Tibial artery (tissue), 4 donors: ENCODE results near the gene ZNF516.

ENCODE experiments used
- DNase-seq, 2 donors: peaks; one replicate each; pipeline ENCODE4 v3.0.0-alpha.2; 2019
- H3K27ac ChIP-seq, 2 donors: fragments of 200-600 bp; sonication (generic) in 1 of 2; 1 replicate in 1 of 2; 2 replicates in 1 of 2; pipeline ENCODE4 v1.5.1; 2018 to 2019; ENCODE audit warnings: mild to moderate bottlenecking in 1 of 2
- H3K27me3 ChIP-seq, 2 donors: fragments of 200-600 bp; sonication (generic) in 1 of 2; one replicate each; pipeline versions ENCODE4 v1.5.1 to v1.6.0; 2016 to 2019
- H3K36me3 ChIP-seq, 3 donors: fragments of 200-600 bp; sonication (generic) in 2 of 3; one replicate each; pipeline ENCODE4 v1.5.1; 2016 to 2019; ENCODE audit warnings: mild to moderate bottlenecking in 2 of 3
- H3K4me1 ChIP-seq, 4 donors: fragments of 200-600 bp; sonication (generic) in 2 of 4; 1 replicate in 3 of 4; 2 replicates in 1 of 4; pipeline ENCODE4 v1.5.1; 2016 to 2019
- H3K4me3 ChIP-seq, 2 donors: fragments of 200-600 bp; sonication (generic) in 1 of 2; 1 replicate in 1 of 2; 2 replicates in 1 of 2; pipeline ENCODE4 v1.5.1; 2018 to 2019; ENCODE audit warnings: mild to moderate bottlenecking in 2 of 2
- H3K9me3 ChIP-seq, 3 donors: fragments of 200-600 bp; sonication (generic) in 1 of 3; one replicate each; pipeline ENCODE4 v1.5.1; 2016 to 2019
- CTCF ChIP-seq, 2 experiments: fragments of 200-600 bp in 1 of 2; fragments of 450-650 bp in 1 of 2; IDR thresholded peaks; one replicate each; pipeline ENCODE4 v1.5.1; 2017 to 2019; ENCODE audit warnings: antibody characterized with exemption in 2 of 2, mild to moderate bottlenecking in 1 of 2, moderate library complexity in 1 of 2
- intact Hi-C: fragments of 100-400 bp; cut with DNase I; formaldehyde crosslinking; loops from one replicate; pipeline ENCODE4 v1.15.0; 2023; ENCODE audit warnings: low total_unique reads

Gene ZNF516

GRCh38 chr18:76455003-76455676 is 39.9 kb downstream of the ZNF516 start:
- intact Hi-C loops: no loop called here
- Histone ChIP-seq H3K27ac (no peak overlapping the region), H3K4me3 (no peak overlapping the region), H3K27me3 (no peaks in the 10 kb centered on the region), H3K4me1 (peaks cover 0 to 25% (median 17%) of the 10 kb centered on the region in 4 donors), H3K36me3 (no peaks in the 10 kb centered on the region), H3K9me3 (no peaks in the 10 kb centered on the region)
- no peak for TF ChIP-seq CTCF (IDR thresholded peaks at IDR 0.05)
- DNase-seq: peak in 1 of 2 donors; percentile 46

DNA sequence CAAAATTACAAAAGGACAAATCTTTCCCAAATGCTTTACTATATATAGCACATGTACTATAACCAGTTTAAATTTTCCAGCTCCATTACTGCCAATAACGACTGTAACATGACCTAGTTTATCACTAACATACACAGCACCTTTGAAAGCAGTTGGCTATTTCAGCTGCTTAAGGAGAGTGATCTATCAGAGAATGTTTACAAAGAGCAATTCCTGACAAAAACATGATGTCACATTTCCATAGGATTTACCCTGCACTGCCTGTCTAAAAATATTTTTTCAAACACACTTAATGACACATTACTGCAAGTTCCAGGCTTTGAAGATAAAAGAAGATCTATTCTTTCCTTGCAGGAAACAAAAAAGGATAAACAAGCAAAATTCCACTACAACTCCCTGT is 40.6 kb downstream of the ZNF516 start:
- DNase-seq: no peak
- Histone ChIP-seq H3K27ac (no peak overlapping the region), H3K9me3 (no peaks in the 10 kb centered on the region), H3K4me3 (no peak overlapping the region), H3K27me3 (no peaks in the 10 kb centered on the region), H3K36me3 (no peaks in the 10 kb centered on the region), H3K4me1 (peaks cover 0 to 22% (median 15%) of the 10 kb centered on the region in 4 donors)
- intact Hi-C loops: no loop called here
- no peak for TF ChIP-seq CTCF (IDR thresholded peaks at IDR 0.05)

DNA sequence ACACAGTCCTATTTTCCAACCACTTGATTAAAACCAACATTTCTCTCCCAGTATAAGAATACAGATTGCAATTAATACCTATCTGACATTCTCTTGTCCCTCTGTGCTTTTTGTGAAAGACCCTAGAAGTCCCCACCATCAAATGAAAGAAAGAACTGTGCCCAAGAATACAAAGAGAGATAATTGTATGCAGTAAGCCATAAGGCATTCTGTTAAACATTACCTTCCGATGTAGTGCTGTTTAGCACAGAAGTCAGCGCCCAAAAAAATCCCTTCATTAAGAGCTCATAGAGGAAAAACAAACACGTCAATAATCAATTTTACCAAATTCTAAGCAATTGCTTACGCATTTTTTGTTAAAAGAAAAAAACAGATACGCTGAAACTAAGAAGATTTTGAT is 41.1 kb downstream of the ZNF516 start:
- intact Hi-C loops: no loop called here
- H3K4me1 ChIP-seq: peaks cover 0 to 22% (median 10%) of the 10 kb centered on the region in 4 donors
- no peak for DNase-seq

DNA sequence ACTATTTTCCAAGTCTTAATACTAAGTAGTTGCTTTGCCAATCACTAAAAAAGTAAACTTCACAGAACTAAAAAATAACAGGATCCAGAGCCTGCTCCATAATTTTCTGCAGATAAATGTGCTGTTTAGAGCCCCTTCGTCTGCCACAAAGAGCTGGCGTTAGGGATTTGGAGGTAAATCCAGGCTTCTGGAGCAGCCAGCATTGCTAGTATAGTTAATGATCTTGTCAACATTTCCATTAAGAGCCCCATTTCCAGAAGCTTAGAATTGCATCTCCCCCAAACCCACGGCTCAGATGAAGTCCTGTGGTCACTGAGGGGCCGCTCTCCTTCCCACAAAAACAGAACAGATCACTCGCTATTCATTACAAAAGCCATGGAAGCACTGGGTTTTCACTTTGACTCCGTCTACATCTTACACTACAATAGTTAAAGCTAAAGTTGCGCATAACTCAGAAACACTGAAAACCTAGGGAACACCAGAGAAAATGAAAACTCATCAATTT is 41.9 kb downstream of the ZNF516 start:
- no peak overlapping the region for H3K4me3 ChIP-seq
- H3K27ac ChIP-seq: no peak overlapping the region
- DNase-seq: no peak
- peaks cover 0 to 20% (median 9%) of the 10 kb centered on the region in 4 donors for H3K4me1 ChIP-seq
- H3K27me3 ChIP-seq: no peaks in the 10 kb centered on the region
- H3K9me3 ChIP-seq: no peaks in the 10 kb centered on the region
- intact Hi-C loops: no loop called here
- no peaks in the 10 kb centered on the region for H3K36me3 ChIP-seq
- TF ChIP-seq CTCF (IDR thresholded peaks at IDR 0.05): no peak

More for the DNA sequence above, 41.1 kb downstream of the ZNF516 start:
- Histone ChIP-seq H3K36me3 (no peaks in the 10 kb centered on the region), H3K27me3 (no peaks in the 10 kb centered on the region), H3K4me3 (no peak overlapping the region), H3K9me3 (no peaks in the 10 kb centered on the region), H3K27ac (no peak overlapping the region)
- no peak for TF ChIP-seq CTCF (IDR thresholded peaks at IDR 0.05)

- no peak for DNase-seq
- intact Hi-C loops: no loop called here
- TF ChIP-seq CTCF (IDR thresholded peaks at IDR 0.05): no peak
- no peaks in the 10 kb centered on the region for H3K36me3 ChIP-seq
- H3K27ac ChIP-seq: no peak overlapping the region
- no peak overlapping the region for H3K4me3 ChIP-seq
- H3K27me3 ChIP-seq: no peaks in the 10 kb centered on the region
- H3K9me3 ChIP-seq: no peaks in the 10 kb centered on the region
- H3K4me1 ChIP-seq: peaks cover 0 to 20% (median 9%) of the 10 kb centered on the region in 4 donors
Measured at GRCh38 chr18:76452357-76452756, 42.7 kb downstream of the ZNF516 start.
